Measurements from ENCODE around the gene USP24.

- no peak for TF ChIP-seq CTCF (IDR thresholded peaks at IDR 0.05)
- no peak for TF ChIP-seq POLR2A (IDR thresholded peaks at IDR 0.05)
These were observed 1.8 kb downstream of the USP24 start for GRCh38 chr1:55213151-55213884.
